GM19372 (cell line): ENCODE data around the gene APOD.

ENCODE experiments used
- ATAC-seq: cut with Tn5 transposase; IDR thresholded peaks from one replicate; pipeline ENCODE4 v1.9.1; 2021; ENCODE audit warnings: mild to moderate bottlenecking, low read depth, moderate library complexity; ENCODE audit not compliant: unreplicated experiment

APOD gene

DNA sequence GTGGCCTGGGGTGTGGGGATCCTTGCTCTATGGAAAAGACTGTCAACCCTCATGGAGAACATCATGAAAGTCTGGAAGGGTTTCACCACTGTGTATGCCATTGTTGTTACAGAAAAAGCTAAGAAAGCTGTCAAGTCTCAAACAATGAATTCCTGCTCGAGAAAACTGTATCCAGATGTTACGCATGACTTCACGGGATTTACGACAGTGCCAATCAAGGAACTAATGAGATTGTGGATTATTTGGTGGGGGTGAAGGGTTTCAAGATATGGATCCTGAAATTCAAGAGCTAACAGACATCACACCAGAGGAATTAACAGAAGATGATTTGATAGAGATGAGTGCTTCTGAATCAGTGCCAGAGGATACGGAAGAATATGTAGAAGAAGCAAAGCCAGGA, 48.4 kb downstream of the APOD start:
- ATAC-seq: no peak

DNA sequence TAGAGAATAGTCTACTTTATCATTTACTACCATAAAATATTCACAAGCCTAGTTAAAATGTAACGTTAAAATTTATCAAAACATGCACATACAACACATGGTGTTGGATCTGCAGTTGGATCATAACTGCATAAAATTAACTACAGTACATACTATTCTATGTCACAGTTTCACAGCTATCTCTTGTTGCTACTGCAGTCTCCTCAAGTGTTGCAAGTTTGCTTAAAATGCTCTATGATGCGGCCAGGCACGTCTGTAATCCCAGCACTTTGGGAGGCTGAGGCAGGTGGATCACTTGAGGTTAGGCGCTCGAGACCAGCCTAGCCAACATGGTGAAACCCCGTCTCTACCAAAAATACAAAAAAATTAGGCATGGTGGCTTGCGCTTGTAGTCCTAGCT, 50.9 kb downstream of the APOD start:
- ATAC-seq: no peak

DNA sequence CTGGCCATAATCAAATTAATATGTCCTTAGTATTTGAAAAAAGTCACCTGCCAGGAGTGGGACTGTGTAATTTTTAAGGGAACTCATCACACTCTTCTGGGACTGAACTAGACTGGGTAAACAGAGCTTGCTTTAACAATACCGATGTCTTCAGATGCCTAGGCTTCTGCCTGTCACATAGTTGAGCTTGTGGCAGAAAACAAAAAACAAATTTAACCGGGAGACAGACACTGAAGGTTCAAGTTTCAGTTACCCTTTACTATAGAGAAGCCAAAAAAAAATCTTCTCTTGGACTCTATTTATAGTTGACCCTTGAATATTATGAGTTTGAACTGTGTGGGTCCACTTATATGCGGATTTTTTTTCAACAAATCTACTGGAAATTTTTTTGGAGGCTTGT, 51.4 kb downstream of the APOD start:
- no peak for ATAC-seq

DNA sequence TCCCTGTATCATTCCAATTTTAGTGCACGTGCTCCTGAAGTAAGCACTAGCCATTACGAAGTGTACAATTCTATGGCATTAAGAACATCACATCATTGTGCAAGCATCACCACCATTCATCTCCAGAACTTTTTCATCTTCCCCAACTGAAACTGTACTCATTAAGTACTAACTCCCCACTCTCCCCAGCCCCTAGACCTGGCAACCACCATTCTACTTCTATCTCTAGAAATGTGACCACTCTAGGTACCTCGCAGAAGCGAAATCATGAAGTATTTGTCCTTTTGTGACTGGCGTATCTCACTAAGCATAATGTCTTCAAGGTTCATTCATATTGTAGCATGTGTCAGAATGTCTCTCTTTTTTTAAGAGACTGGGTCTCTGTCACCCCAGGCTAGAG, 52.1 kb downstream of the APOD start:
- ATAC-seq: no peak

DNA sequence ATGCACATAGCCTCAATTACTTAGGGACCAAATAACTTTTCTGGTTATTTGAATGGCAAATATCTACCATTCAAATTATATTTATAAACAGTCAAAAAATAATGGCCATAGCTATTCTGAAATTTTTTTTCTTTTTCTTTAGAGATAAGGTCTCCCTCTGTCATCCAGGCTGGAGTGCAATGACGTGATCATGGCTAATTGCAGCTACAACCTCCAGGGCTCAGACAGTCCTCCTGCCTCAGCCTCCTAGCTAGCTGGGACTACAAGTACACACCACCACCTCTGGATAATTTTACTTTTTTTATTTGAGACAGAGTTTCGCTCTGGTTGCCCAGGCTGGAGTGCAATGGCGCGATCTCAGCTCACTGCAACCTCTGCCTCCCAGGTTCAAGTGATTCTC, 57.2 kb downstream of the APOD start:
- ATAC-seq: no peak

DNA sequence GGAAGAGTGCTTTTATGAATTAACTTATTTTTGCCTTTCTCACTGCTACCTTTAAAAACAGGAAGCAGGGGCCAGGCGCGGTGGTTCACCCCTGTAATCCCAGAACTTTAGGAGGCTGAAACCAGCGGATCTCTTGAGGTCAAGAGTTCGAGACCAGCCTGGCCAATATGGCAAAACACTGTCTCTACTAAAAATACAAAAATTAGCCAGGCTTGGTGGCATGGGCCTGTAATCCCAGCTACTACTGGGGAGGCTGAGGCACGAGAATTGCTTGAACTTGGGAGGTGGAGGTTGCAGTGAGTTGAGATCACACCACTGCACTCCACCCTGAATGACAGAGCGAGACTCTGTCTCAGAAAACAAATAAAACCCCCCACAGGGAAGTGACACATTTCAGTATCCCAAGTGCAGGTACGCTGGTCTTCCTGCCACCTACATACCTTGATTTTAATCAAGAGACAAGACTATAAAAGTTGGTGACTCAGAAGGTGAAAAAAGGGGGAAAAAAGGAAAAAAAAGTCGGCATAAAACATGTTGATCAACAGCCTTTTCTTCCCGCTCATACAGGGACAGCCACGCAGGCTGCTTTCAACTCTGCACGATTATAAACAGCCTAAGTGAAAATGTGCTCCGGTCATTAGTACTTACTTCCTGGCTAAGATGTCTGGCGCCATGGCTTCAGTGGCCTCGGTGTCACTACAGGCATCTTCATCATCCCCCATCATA, 59.4 kb downstream of the APOD start:
- no peak for ATAC-seq

DNA sequence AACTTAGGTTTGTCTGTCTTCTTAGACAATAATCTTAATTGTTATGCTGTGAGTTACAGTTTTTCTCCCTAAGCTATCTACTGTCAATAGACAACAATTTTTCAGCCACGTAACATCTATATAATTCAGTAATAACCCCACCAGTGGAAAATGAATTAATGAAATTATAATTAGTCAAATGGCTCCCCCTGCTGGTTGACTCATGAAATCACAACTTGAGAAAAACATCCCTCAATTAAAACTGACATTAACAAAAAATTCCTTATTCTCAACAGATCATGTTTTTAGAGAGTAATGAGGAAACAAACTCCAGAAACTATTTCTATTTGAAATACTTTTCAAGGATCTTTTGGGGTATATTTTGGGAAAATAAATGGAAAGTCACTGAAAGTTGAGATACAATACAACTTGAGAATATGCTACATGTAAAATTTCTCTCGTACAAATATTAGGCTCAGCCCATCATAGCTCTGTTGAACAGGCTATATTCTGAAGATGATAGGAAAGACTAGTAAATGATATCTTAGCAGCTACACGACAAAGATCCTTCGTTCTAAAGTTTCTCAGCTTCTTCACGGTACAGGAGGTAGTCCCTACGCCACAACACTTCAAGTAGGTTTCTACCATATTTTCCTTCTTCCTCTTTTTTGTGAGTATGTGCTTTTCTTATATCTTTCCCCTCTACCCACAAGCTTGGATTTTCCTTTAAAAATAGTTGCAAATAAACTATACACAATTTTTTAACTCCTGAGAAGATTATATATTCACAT, 61.3 kb downstream of the APOD start:
- no peak for ATAC-seq
